ENCODE data around the gene EPHA2.

DNA sequence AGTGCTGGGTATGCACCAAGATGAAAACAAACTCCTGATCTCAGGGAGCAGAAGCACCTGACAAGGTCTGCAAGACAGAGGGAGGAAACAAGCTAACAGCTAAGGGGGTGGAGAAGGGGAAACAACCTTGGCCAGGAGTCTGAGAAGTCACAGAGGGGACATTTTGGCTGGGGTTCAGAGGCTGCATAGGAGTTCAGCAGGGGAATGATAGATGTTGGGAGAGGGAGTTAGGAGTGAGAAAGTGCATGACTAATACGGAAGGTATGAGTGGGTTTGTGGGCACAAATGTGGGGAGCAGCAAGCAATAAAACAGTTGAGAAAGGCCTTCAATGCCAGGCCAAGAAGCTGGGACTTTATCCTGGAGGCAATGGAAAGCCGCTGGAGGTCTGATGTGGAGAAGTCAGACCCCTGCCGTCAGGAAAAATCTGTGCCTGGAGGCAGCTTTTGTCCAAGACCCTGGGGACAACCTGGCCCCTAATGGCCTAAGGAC, 16.4 kb downstream of the EPHA2 start:
- TF ChIP-seq, protein P1, sequence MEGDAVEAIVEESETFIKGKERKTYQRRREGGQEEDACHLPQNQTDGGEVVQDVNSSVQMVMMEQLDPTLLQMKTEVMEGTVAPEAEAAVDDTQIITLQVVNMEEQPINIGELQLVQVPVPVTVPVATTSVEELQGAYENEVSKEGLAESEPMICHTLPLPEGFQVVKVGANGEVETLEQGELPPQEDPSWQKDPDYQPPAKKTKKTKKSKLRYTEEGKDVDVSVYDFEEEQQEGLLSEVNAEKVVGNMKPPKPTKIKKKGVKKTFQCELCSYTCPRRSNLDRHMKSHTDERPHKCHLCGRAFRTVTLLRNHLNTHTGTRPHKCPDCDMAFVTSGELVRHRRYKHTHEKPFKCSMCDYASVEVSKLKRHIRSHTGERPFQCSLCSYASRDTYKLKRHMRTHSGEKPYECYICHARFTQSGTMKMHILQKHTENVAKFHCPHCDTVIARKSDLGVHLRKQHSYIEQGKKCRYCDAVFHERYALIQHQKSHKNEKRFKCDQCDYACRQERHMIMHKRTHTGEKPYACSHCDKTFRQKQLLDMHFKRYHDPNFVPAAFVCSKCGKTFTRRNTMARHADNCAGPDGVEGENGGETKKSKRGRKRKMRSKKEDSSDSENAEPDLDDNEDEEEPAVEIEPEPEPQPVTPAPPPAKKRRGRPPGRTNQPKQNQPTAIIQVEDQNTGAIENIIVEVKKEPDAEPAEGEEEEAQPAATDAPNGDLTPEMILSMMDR (conservative IDR thresholded peaks at IDR 0.05; ENCODE audit: low read length): no peak
- no peak for TF ChIP-seq EZH2phosphoT487 (IDR thresholded peaks at IDR 0.05; ENCODE audit: borderline replicate concordance, low read depth, low read length)

Measured in OCI-LY7 (cell line).